OCI-LY1 (cell line): Measurements from ENCODE around the gene CCNYL1.
A peak's percentile ranks its signal among the peaks of the same experiment; 100 is the strongest.

ENCODE experiments used
- H2AFZ ChIP-seq: fragments of 200-600 bp; sonication (generic), shearing (Covaris generic); 2 replicates; pipeline ENCODE4 v1.6.0; 2014; ENCODE audit warnings: antibody characterized with exemption, mild to moderate bottlenecking, low read length
- H3F3A ChIP-seq: fragments of 200-600 bp; sonication (generic), shearing (Covaris generic); 2 replicates; pipeline ENCODE4 v1.6.0; 2014; ENCODE audit warnings: mild to moderate bottlenecking, antibody characterized with exemption, low read length, moderate library complexity; ENCODE audit not compliant: insufficient read depth
- H3K27ac ChIP-seq: fragments of 200-600 bp; sonication (generic); 2 replicates; pipeline ENCODE4 v1.5.1; 2014; ENCODE audit warnings: low read length, mixed run types, mild to moderate bottlenecking, low read depth; ENCODE audit not compliant: poor library complexity, severe bottlenecking
- H3K27me3 ChIP-seq: fragments of 200-600 bp; sonication (generic); 2 replicates; pipeline ENCODE4 v1.6.0; 2014; ENCODE audit warnings: antibody characterized with exemption, mild to moderate bottlenecking, low read length, moderate library complexity; ENCODE audit not compliant: insufficient read depth
- H3K36me3 ChIP-seq: fragments of 200-600 bp; sonication (generic); 2 replicates; pipeline ENCODE4 v1.6.1; 2014; ENCODE audit warnings: mild to moderate bottlenecking, antibody characterized with exemption, low read length, moderate library complexity, mixed read lengths; ENCODE audit not compliant: insufficient read depth
- H3K4me1 ChIP-seq: fragments of 200-600 bp; sonication (generic); 2 replicates; pipeline ENCODE4 v1.5.1; 2014; ENCODE audit warnings: mild to moderate bottlenecking, low read length, moderate library complexity; ENCODE audit not compliant: insufficient read depth, severe bottlenecking
- H3K4me2 ChIP-seq: fragments of 200-600 bp; sonication (generic), shearing (Covaris generic); 2 replicates; pipeline ENCODE4 v1.6.1; 2014; ENCODE audit warnings: low read length
- H3K4me3 ChIP-seq: fragments of 200-600 bp; sonication (generic); 2 replicates; pipeline ENCODE4 v1.5.1; 2014; ENCODE audit warnings: low read length, low read depth, mild to moderate bottlenecking, mixed read lengths; ENCODE audit not compliant: poor library complexity, severe bottlenecking
- H3K79me2 ChIP-seq: fragments of 200-600 bp; shearing (Covaris generic); 2 replicates; pipeline ENCODE4 v1.6.1; 2016; ENCODE audit warnings: mixed run types, low read length, mixed read lengths; ENCODE audit not compliant: insufficient read depth
- H3K9ac ChIP-seq: fragments of 200-600 bp; sonication (generic), shearing (Covaris generic); 2 replicates; pipeline ENCODE4 v1.6.1; 2014; ENCODE audit warnings: mild to moderate bottlenecking, low read length, mixed read lengths
- H3K9me2 ChIP-seq: fragments of 200-600 bp; sonication (generic), shearing (Covaris generic); 2 replicates; pipeline ENCODE4 v1.6.1; 2014; ENCODE audit warnings: low read depth, mild to moderate bottlenecking, low read length, mixed read lengths
- H3K9me3 ChIP-seq: fragments of 200-600 bp; shearing (Covaris generic); 2 replicates; pipeline ENCODE4 v1.6.1; 2014; ENCODE audit warnings: low read length, mixed read lengths
- H4K20me1 ChIP-seq: fragments of 200-600 bp; sonication (generic), shearing (Covaris generic); 2 replicates; pipeline ENCODE4 v1.6.0; 2016; ENCODE audit warnings: mild to moderate bottlenecking, low read length; ENCODE audit not compliant: insufficient read depth
- CTCF ChIP-seq: fragments of 200-600 bp; sonication (generic), shearing (Covaris generic); IDR thresholded peaks from 2 replicates; pipeline ENCODE4 v1.5.1; 2017; ENCODE audit warnings: mild to moderate bottlenecking, antibody characterized with exemption, low read length, moderate library complexity, mixed read lengths
- EZH2 ChIP-seq: fragments of 200-600 bp; sonication (generic), shearing (Covaris generic); IDR thresholded peaks from 2 replicates; pipeline ENCODE4 v1.8.0; 2017; ENCODE audit warnings: borderline replicate concordance, mixed run types, mild to moderate bottlenecking, antibody characterized with exemption, low read length, moderate library complexity, mixed read lengths

CCNYL1 gene

DNA sequence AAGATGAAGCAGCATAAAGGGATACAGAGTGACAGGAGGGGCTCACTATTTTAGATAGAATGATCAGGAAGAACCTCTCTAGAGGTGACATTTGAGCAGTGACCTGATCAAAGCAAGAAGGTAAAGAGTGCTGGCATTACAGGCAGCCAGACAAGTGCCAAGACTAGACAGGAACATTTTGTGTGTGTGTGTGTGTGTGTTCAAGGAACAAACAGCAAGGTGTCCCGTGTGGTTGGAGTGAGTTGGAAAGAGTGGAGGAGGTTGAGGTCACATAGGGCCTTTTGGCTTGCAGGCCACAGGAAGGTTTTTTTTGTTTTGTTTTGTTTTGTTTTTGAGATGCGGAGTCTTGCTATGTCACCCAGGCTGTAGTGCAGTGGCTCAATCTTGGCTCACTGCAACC is 32.6 kb downstream of the CCNYL1 start:
- Histone ChIP-seq H3K36me3 (0 out of 2 replicates have a peak, but pooled peaks cover 4% of the 10 kb centered on the region), H3K4me3 (no peak overlapping the region), H3K27ac (no peak overlapping the region), H3K9me3 (no peaks in the 10 kb centered on the region), H3F3A (no peaks in the 10 kb centered on the region), H3K4me1 (no peaks in the 10 kb centered on the region), H3K4me2 (no peak overlapping the region), H4K20me1 (no peaks in the 10 kb centered on the region), H2AFZ (no peak overlapping the region), H3K9me2 (no peaks in the 10 kb centered on the region), H3K27me3 (no peaks in the 10 kb centered on the region), H3K79me2 (no peaks in the 10 kb centered on the region), H3K9ac (no peak overlapping the region)
- TF ChIP-seq CTCF (no peak), EZH2 (no peak)

DNA sequence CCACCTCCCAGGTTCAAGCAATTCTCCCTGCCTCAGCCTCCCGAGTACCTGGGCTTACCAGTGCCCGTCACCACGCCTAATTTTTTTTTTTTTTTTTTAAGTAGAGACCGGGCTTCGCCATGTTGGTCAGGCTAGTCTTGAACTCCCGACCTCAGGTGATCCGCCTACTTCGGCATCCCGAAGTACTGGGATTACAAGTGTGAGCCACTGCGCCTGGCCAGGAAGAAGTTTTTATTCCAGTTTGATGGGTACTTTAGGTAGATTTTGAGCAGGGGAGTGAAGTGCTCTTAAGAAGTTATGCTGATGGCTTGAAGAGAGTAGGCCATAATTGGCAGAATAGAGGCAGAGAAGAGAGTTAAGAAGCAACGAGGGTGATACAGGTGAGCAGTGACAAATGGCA is 33.0 kb downstream of the CCNYL1 start:
- TF ChIP-seq CTCF (no peak), EZH2 (no peak)
- Histone ChIP-seq H3K9me3 (no peaks in the 10 kb centered on the region), H3K4me3 (no peak overlapping the region), H3K79me2 (no peaks in the 10 kb centered on the region), H3K4me2 (no peak overlapping the region), H3F3A (no peaks in the 10 kb centered on the region), H3K9me2 (no peaks in the 10 kb centered on the region), H3K36me3 (peaks cover 4% of the 10 kb centered on the region; the same call in 1 of the 2 replicates), H4K20me1 (no peaks in the 10 kb centered on the region), H3K27ac (no peak overlapping the region), H2AFZ (no peak overlapping the region), H3K27me3 (no peaks in the 10 kb centered on the region), H3K4me1 (no peaks in the 10 kb centered on the region), H3K9ac (no peak overlapping the region)

GRCh38 chr2:207746131-207746530 is 34.7 kb downstream of the CCNYL1 start:
- Histone ChIP-seq H4K20me1 (no peaks in the 10 kb centered on the region), H3K4me2 (no peak overlapping the region), H3K9me2 (no peaks in the 10 kb centered on the region), H3K27ac (no peak overlapping the region), H3K79me2 (no peaks in the 10 kb centered on the region), H3K9me3 (no peaks in the 10 kb centered on the region), H3K27me3 (no peaks in the 10 kb centered on the region), H3K36me3 (peaks cover 4% of the 10 kb centered on the region; the same call in 1 of the 2 replicates), H3K4me3 (no peak overlapping the region), H3K4me1 (no peaks in the 10 kb centered on the region), H3K9ac (no peak overlapping the region), H2AFZ (no peak overlapping the region), H3F3A (no peaks in the 10 kb centered on the region)
- TF ChIP-seq CTCF (peak; percentile 97), EZH2 (no peak)
